Inferior parietal cortex (tissue), 1 donor: ENCODE data around the gene NECAB2.

Experiments
- DNase-seq: peaks from one replicate; pipeline ENCODE4 v3.0.0-alpha.2; 2016; ENCODE audit errors: extremely low spot score

The NECAB2 gene

GRCh38 chr16:83967838-83968305, at the start of gene NECAB2:
NECAB2 (plus strand) TSS chr16:83968244; CDS start chr16:83968649, 405 bp downstream.
- DNase-seq, result no peak

GRCh38 chr16:83920894-83921491, 47.1 kb upstream of the NECAB2 start:
- no peak for DNase-seq

GRCh38 chr16:83923581-83924365, 44.3 kb upstream of the NECAB2 start:
- DNase-seq, result no peak

- DNase-seq, result no peak
Observed at GRCh38 chr16:83924686-83925085, 43.4 kb upstream of the NECAB2 start.

- no peak for DNase-seq
Observed at GRCh38 chr16:83925095-83925905, 42.7 kb upstream of the NECAB2 start.

- no peak for DNase-seq
Observed at GRCh38 chr16:83925957-83926725, 41.9 kb upstream of the NECAB2 start.

GRCh38 chr16:83926726-83927397, 41.2 kb upstream of the NECAB2 start:
- peak; percentile 70 for DNase-seq

GRCh38 chr16:83928341-83929055, 39.5 kb upstream of the NECAB2 start:
- no peak for DNase-seq

- no peak for DNase-seq
Observed at GRCh38 chr16:83929811-83930555, 38.1 kb upstream of the NECAB2 start.

- no peak for DNase-seq
Observed at GRCh38 chr16:83930730-83931500, 37.1 kb upstream of the NECAB2 start.

- no peak for DNase-seq
Observed at GRCh38 chr16:83931556-83931955, 36.5 kb upstream of the NECAB2 start.

- DNase-seq, result no peak
Observed at GRCh38 chr16:83932304-83932703, 35.7 kb upstream of the NECAB2 start.

- DNase-seq, result no peak
Observed at GRCh38 chr16:83932955-83933673, 34.9 kb upstream of the NECAB2 start.

GRCh38 chr16:83933885-83934683, 34.0 kb upstream of the NECAB2 start:
- DNase-seq, result no peak

- DNase-seq, result no peak
Observed at GRCh38 chr16:83934684-83934977, 33.4 kb upstream of the NECAB2 start.

- no peak for DNase-seq
Observed at GRCh38 chr16:83935005-83935857, 32.8 kb upstream of the NECAB2 start.

- no peak for DNase-seq
Observed at GRCh38 chr16:83935858-83936255, 32.2 kb upstream of the NECAB2 start.
